Stimulated activated CD8-positive, alpha-beta memory T cell treated with anti-CD3 and anti-CD28 coated beads, Interleukin-15, amount 100 ng/mL, for 1 hour (primary cell): ENCODE results near the gene RAPGEF5.

Source experiments
- DNase-seq: peaks from one replicate; pipeline ENCODE4 v3.0.0-alpha.2; 2020; ENCODE audit warnings: low read depth

The RAPGEF5 gene

DNA sequence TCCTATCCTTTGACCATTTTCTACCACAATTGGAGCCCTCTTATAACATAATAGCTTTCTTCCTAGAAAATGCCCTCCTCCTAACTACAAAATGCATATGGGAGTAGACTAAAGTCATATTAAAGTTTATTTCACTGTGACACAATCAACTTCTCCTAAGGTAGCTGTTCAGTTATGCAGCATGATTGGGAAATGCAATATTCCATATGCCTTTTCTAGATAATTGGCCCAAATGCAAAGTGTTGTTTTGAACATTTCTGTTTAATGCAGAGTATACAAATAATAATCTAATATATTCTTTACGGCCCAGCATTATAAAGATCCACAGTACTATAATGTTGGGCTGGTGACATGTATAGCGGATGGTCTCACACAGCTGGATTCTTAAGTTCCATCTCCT lies 205.1 kb downstream of the RAPGEF5 start:
- no peak for DNase-seq

DNA sequence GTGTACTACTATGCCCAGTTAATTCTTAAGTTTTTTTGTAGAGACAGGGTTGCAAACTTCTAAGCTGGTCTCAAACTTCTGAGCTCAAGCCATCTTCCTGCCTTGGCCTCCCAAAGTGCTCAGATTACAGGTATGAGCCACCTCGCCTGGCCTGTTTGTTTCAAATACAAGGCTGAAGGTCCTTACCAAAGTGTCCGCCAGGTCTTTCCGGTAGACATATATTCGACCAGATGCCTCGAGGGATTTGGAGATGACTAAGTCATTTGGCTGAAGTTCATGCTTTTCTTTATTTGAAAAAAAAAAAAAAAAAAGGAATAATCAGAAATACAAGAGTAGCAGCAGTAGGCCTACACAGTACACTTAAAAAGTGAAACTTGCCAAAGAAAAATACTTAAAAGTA lies 206.7 kb downstream of the RAPGEF5 start:
- no peak for DNase-seq

DNA sequence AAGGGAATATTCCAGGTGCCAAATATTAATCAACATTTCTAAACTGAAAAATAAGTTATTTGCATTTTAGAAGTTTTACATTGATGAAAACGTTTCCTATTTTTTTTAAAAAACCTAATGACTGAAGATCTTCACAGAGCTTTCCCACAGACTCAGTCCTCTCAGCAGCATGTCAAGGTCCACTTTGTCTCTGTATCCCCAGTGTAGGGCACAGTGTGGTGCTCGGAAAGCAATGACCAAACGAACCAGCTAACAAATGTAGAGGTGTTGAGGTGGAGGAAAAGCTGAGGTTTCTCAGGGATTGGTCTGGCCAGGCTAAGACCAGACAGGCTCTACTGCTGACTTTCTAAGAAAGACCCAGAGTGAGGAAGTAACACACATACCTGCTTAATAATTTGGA lies 209.1 kb downstream of the RAPGEF5 start:
- no peak for DNase-seq

GRCh38 chr7:22146961-22147512 lies 209.9 kb downstream of the RAPGEF5 start:
- DNase-seq, result no peak

DNA sequence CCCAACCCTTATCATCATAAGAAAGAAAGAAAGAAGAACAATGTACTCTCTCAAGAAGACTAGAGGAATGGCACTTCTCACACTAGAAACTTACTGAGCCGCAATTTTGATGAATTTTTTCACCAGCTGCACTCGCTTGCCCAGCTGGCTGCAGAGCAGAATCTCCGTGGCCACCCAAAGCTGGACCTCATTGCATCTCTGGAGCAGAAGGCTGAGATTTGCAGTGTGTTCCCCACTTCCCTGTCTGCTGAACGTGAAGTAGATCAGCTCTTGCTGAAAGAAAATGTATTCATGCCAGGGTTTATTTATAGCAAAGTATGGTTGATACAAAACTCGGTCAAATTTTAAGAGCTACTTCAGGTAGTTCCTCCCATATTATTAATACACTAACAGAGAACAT lies 212.0 kb downstream of the RAPGEF5 start:
- no peak for DNase-seq

DNA sequence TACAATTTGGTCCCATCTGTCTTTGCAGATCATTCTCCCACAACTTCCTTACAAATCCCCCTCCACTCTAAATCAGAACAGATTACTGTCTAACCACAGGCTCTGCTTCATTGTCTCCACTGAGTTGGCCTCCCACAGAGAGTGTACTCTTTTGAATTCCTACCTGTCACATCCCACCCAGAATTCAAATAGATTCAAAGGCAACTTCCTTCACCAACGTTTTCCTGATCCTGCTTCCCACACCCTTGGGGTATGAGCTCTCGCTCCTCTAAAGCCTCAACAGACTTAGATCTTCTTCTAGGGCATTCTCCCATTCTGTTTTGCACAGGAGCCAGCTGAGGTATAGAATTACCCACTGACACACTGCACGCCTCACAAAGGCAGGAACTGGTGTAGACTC lies 213.5 kb downstream of the RAPGEF5 start:
- DNase-seq, result no peak

- DNase-seq, result no peak
These were observed 214.4 kb downstream of the RAPGEF5 start for GRCh38 chr7:22142572-22142971.

- DNase-seq, result no peak
These were observed 215.6 kb downstream of the RAPGEF5 start for GRCh38 chr7:22141355-22141754.

DNA sequence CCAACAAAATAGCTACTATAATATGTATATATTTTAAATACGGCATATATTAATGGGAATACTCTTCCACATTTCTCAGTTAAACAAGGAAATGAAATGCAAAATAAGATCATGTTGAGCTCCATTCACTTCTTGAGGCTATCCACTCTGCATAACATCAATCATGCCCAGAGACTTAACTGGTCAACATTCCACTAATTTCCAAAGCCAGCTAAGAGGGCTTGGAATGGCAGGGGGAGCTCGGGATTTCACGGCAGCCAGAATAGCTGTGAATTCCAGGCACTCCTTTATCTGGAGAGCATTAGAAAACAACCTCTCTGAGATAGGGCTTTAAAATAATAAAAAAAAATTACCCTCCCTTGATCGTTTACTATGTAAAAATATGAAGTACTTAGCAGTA lies 216.4 kb downstream of the RAPGEF5 start:
- DNase-seq, result no peak

- no peak for DNase-seq
These were observed 218.1 kb downstream of the RAPGEF5 start for GRCh38 chr7:22138886-22139285.

- DNase-seq, result no peak
These were observed 218.8 kb downstream of the RAPGEF5 start for GRCh38 chr7:22138106-22138505.

DNA sequence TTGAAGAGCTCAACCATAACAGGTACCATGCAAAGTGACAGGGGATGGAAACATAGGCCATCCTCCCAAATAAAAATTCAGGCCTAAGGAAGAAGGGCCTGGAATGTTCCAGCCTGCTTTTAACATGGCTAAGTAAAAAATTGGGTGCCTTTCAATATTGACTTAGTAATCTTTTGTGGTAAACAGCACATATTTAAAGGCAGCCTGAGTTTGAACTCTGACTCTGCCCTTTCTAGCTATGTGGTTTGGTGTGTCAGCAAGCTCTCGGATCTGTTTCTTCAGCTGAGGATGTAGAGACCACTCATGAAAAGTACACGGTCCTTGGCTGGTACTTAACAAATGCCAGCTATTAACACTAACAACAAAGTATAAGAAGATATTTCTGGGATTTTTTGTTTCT lies 219.5 kb downstream of the RAPGEF5 start:
- DNase-seq, result no peak

DNA sequence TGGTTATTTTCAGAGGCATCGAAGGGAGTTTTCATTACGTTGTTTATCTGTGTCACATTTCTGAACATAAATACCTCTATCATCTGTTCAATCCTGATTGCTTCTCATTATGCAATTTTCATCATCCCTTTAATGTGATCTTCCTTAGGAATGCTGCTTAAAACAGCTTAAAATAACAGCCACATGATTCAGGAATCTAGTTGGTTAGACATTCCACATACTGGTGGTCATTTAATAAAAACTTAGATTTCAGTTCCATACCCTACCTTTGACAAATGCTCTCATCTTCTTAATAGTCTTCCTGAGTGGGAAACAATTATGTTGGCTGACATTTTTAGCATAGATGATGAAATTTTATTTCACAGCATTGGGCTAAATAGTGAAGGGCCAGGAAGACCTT lies 219.9 kb downstream of the RAPGEF5 start:
- no peak for DNase-seq

GRCh38 chr7:22129819-22130580 lies 227.0 kb downstream of the RAPGEF5 start:
- no peak for DNase-seq

- no peak for DNase-seq
These were observed 227.8 kb downstream of the RAPGEF5 start for GRCh38 chr7:22129166-22129565.

- DNase-seq, result no peak
These were observed 228.4 kb downstream of the RAPGEF5 start for GRCh38 chr7:22128528-22128920.

- DNase-seq, result no peak
These were observed 229.0 kb downstream of the RAPGEF5 start for GRCh38 chr7:22127835-22128527.

DNA sequence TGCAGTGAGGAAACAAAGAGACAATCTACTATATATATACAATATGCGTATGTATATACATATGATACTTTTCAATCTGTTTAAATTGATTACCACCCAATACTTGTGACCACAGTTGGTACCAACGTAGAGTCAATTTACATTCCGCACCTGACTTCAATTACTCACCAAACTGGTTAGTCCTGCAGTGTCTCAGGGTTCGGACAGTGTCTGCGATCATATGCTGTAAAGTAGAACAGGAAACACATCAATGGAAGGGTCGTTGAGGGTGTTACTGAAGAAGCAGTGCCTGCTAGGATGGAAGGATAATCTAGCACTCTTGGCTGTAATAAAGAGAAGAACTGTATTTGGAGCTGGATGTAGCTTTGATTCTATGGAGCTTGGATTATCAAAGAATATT lies 231.5 kb downstream of the RAPGEF5 start:
- no peak for DNase-seq

GRCh38 chr7:22124941-22125340 lies 232.0 kb downstream of the RAPGEF5 start:
- DNase-seq, result no peak

DNA sequence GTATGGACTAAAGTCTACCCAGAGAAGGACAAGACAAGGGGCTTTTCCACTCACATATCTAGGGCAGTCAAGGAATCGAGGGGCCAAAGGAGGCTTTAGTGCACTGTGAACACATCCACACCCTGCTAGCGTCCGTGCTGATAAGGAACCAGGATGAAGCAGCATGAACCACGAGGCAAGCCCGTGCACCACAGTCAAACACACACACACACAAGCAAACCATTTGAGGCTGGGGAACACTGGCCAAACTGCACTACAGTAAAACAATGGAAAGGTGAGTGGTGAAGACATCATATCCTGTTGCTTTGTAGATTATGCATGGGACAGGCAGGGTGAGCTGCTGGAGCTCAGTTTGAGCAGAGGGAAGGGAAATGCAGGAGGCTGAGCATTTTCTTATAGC lies 233.8 kb downstream of the RAPGEF5 start:
- no peak for DNase-seq

- DNase-seq, result no peak
These were observed 235.1 kb downstream of the RAPGEF5 start for GRCh38 chr7:22121702-22122474.

- no peak for DNase-seq
These were observed 236.4 kb downstream of the RAPGEF5 start for GRCh38 chr7:22120391-22121053.
